HepG2 (cell line): ENCODE measurements around the gene RASA1. TPM values are rescaled to one million over a fixed set of nuclear protein-coding genes. Genes with fewer than 3 reads are reported as not detected.
A peak's percentile ranks its signal among the peaks of the same experiment; 100 is the strongest.

ENCODE experiments used
- ATAC-seq: fragments of 200-7000 bp; cut with Tn5 transposase; 3 replicates; pipeline ENCODE4 v1.9.1; 2020; ENCODE audit warnings: mild to moderate bottlenecking, moderate library complexity
- BruUV-seq: library from RNA; stranded (reverse); fragments of 400-500 nt; replicated peaks from 2 replicates; lab custom pipeline; 2021; lab: Mats Ljungman, UMichigan
- CTCF ChIA-PET: fragments of 300-600 bp; formaldehyde crosslinking; extraction: SDS; loops from one replicate; lab custom pipeline; 2021; ENCODE audit warnings: low total read pairs, inconsistent platforms, low intra/inter-chr PET ratio; lab: Yijun Ruan, JAX
- POLR2A ChIA-PET: fragments of 350-600 bp; sonication (Branson Sonifier 250); formaldehyde crosslinking; loops from one replicate; lab custom pipeline; 2020; ENCODE audit warnings: antibody characterized with exemption, inconsistent platforms; lab: Yijun Ruan, JAX
- DNase-seq: peaks from one replicate; pipeline ENCODE4 v3.0.0-alpha.2; 2015; ENCODE audit warnings: low spot score
- FAIRE-seq: peaks from 3 replicates; lab custom pipeline; 2011; peaks lifted over from hg19 to GRCh38; lab: Jason Lieb, UNC
- H2AFZ ChIP-seq: one replicate; pipeline ENCODE4 v1.6.1; 2011; ENCODE audit warnings: low read length, inconsistent platforms
- H3K27ac ChIP-seq: fragments of 300-600 bp; 3 replicates; pipeline ENCODE4 v1.8.0; 2011; ENCODE audit warnings: mixed run types, mild to moderate bottlenecking, mixed read lengths, low read length, inconsistent platforms; ENCODE audit not compliant: insufficient read depth; ENCODE audit errors: extremely low read length
- H3K27me3 ChIP-seq, 2 experiments: fragments of 200-600 bp in 1 of 2; 2 replicates in 1 of 2; 3 replicates in 1 of 2; pipeline versions ENCODE4 v1.6.0 to v1.8.0; 2011; ENCODE audit warnings: low read length in 2 of 2, mild to moderate bottlenecking in 2 of 2, moderate library complexity in 2 of 2, inconsistent platforms in 1 of 2; ENCODE audit not compliant: insufficient read depth in 2 of 2, control insufficient read depth in 1 of 2
- H3K36me3 ChIP-seq, 2 experiments: fragments of 200-600 bp in 1 of 2; replicated peaks in 1 of 2; 2 replicates in 1 of 2; 3 replicates in 1 of 2; pipeline versions ENCODE4 v1.5.1 to v1.8.0; 2011; ENCODE audit warnings: low read length in 2 of 2, inconsistent platforms in 1 of 2; ENCODE audit not compliant: insufficient read depth in 2 of 2, control insufficient read depth in 1 of 2
- H3K4me1 ChIP-seq: 2 replicates; pipeline ENCODE4 v1.5.1; 2012; ENCODE audit warnings: low read length, inconsistent platforms; ENCODE audit not compliant: insufficient read depth
- H3K4me2 ChIP-seq: 2 replicates; pipeline ENCODE4 v1.6.0; 2011; ENCODE audit warnings: low read depth, low read length, inconsistent platforms
- H3K4me3 ChIP-seq, 3 experiments: fragments of 200-600 bp in 1 of 3; sonication (generic), shearing (Covaris generic) in 1 of 3; replicated peaks in 1 of 3; 2 replicates each; pipeline ENCODE4 v1.5.1; 2011 to 2016; ENCODE audit warnings: low read length in 3 of 3, inconsistent platforms in 2 of 3, low read depth in 2 of 3, mild to moderate bottlenecking in 2 of 3, control low read depth in 1 of 3, mixed read lengths in 1 of 3; ENCODE audit not compliant: insufficient read depth in 1 of 3
- H3K79me2 ChIP-seq: one replicate; pipeline ENCODE4 v1.6.1; 2011; ENCODE audit warnings: low read length, inconsistent platforms; ENCODE audit not compliant: insufficient read depth
- H3K9ac ChIP-seq: 2 replicates; pipeline ENCODE4 v1.6.0; 2011; ENCODE audit warnings: mild to moderate bottlenecking, low read depth, low read length, inconsistent platforms; ENCODE audit not compliant: insufficient read depth
- H3K9me3 ChIP-seq: 2 replicates; pipeline ENCODE4 v1.5.1; 2012; ENCODE audit warnings: mild to moderate bottlenecking, low read length
- H4K20me1 ChIP-seq: 2 replicates; pipeline ENCODE4 v1.6.0; 2011; ENCODE audit warnings: inconsistent platforms, mild to moderate bottlenecking, low read length, moderate library complexity; ENCODE audit not compliant: insufficient read depth
- AHR ChIP-seq: IDR thresholded peaks from 2 replicates; pipeline ENCODE4 v1.6.1; 2018; ENCODE audit warnings: missing genetic modification reagents, missing compliant biosample characterization
- ARHGAP35 ChIP-seq: sonication (generic); formaldehyde crosslinking; IDR thresholded peaks from 2 replicates; pipeline ENCODE4 v1.9.0; 2022; ENCODE audit warnings: mild to moderate bottlenecking, inconsistent platforms, moderate library complexity, missing genetic modification reagents, borderline replicate concordance
- CC2D1A ChIP-seq: sonication (generic); formaldehyde crosslinking; IDR thresholded peaks from 2 replicates; pipeline ENCODE4 v1.8.1; 2023; ENCODE audit warnings: mild to moderate bottlenecking, missing genetic modification reagents
- HNF4G ChIP-seq, 2 experiments: sonication (generic) in 1 of 2; formaldehyde crosslinking in 1 of 2; IDR thresholded peaks; 2 replicates each; pipeline versions ENCODE4 v1.4.0 to v1.6.1; 2011 to 2020; ENCODE audit warnings: borderline replicate concordance in 2 of 2, low read depth in 2 of 2, mild to moderate bottlenecking in 2 of 2, low read length in 1 of 2, missing genetic modification reagents in 1 of 2, moderate library complexity in 1 of 2
- MTF2 ChIP-seq: sonication (generic); formaldehyde crosslinking; IDR thresholded peaks from 2 replicates; pipeline ENCODE4 v1.5.0; 2020; ENCODE audit warnings: missing genetic modification reagents, borderline replicate concordance
- PBX2 ChIP-seq: IDR thresholded peaks from 2 replicates; pipeline ENCODE4 v1.6.1; 2016; ENCODE audit warnings: control low read depth
- RELA ChIP-seq: sonication (generic); formaldehyde crosslinking; IDR thresholded peaks from 2 replicates; pipeline ENCODE4 v1.4.0; 2020; ENCODE audit warnings: missing genetic modification reagents
- SIX1 ChIP-seq: sonication (generic); formaldehyde crosslinking; IDR thresholded peaks from 2 replicates; pipeline ENCODE4 v1.4.0; 2020; ENCODE audit warnings: missing genetic modification reagents, borderline replicate concordance
- TBL1XR1 ChIP-seq: fragments of 150-350 bp; IDR thresholded peaks from 2 replicates; pipeline ENCODE4 v1.6.1; 2014; ENCODE audit warnings: borderline replicate concordance, low read length; ENCODE audit not compliant: partially characterized antibody
- THYN1 ChIP-seq: sonication (generic); formaldehyde crosslinking; IDR thresholded peaks from 2 replicates; pipeline ENCODE4 v1.8.1; 2023; ENCODE audit warnings: low read depth, mild to moderate bottlenecking, moderate library complexity, missing genetic modification reagents, borderline replicate concordance
- ZMYM4 ChIP-seq: sonication (generic); formaldehyde crosslinking; IDR thresholded peaks from 2 replicates; pipeline ENCODE4 v1.8.1; 2023; ENCODE audit warnings: mild to moderate bottlenecking, missing genetic modification reagents
- ZNF18 ChIP-seq: sonication (generic); formaldehyde crosslinking; IDR thresholded peaks from 2 replicates; pipeline ENCODE4 v1.8.0; 2022; ENCODE audit warnings: mild to moderate bottlenecking, missing genetic modification reagents; ENCODE audit not compliant: insufficient replicate concordance
- ZNF225 ChIP-seq: sonication (generic); formaldehyde crosslinking; IDR thresholded peaks from 2 replicates; pipeline ENCODE4 v1.4.0; 2020; ENCODE audit warnings: mild to moderate bottlenecking, missing genetic modification reagents
- ZNF574 ChIP-seq: sonication (generic); formaldehyde crosslinking; IDR thresholded peaks from 2 replicates; pipeline ENCODE4 v1.4.0; 2020; ENCODE audit warnings: missing genetic modification reagents
- WGBS: methylation state at CpG from one replicate; pipeline ENCODE4 v1.1.6; 2017; ENCODE audit warnings: low lambda C conversion rate; 5-methylcytosine and 5-hydroxymethylcytosine counted together
- in situ Hi-C: cut with HindIII; loops from 2 replicates; pipeline ENCODE4 v1.10.0; 2017; ENCODE audit warnings: low pct_unique_long_range_greater_than_20kb; ENCODE audit not compliant: extremely low pct_ligation_motif_present
- intact Hi-C: fragments of 100-400 bp; cut with micrococcal nuclease; formaldehyde crosslinking; loops from one replicate; pipeline ENCODE4 v1.10.0; 2022; ENCODE audit not compliant: unreplicated experiment
- polyA plus RNA-seq, 8 experiments: library from polyadenylated mRNA; depleted of rRNA in 3 of 8; stranded (reverse) in 7 of 8; unstranded in 1 of 8; fragments of >200 nt; fragmentation: Illumina TruSeq in 4 of 8; extraction: Trizol in 4 of 8; gene quantifications; 2 replicates each; pipeline versions ENCODE4 v1.2.1 to v1.2.3, GENCODE V29; 2011 to 2016; ENCODE audit warnings: low read depth in 4 of 8, missing spikeins in 1 of 8, mixed read lengths in 1 of 8; ENCODE audit not compliant: insufficient read depth in 1 of 8
- total RNA-seq, 5 experiments: library from RNA; depleted of rRNA; stranded (reverse); fragments of >200 nt; fragmentation: Illumina TruSeq; extraction: Trizol; gene quantifications; 2 replicates each; pipeline ENCODE4 v1.2.3, GENCODE V29; 2016; ENCODE audit warnings: low read depth in 1 of 5
- TF ChIP-seq, protein P1 (sequence below): sonication (generic); formaldehyde crosslinking; IDR thresholded peaks from 2 replicates; pipeline ENCODE4 v1.5.0; 2020; ENCODE audit warnings: missing genetic modification reagents, mild to moderate bottlenecking, borderline replicate concordance
- TF ChIP-seq, protein P2 (sequence below): sonication (generic); formaldehyde crosslinking; IDR thresholded peaks from 2 replicates; pipeline ENCODE4 v1.5.0; 2020; ENCODE audit warnings: mild to moderate bottlenecking, low read depth, missing genetic modification reagents, borderline replicate concordance

Gene RASA1
- total and polyA plus RNA-seq, 2 of the 13 experiments (the other 11 are each of a cell fraction or from before 2014, with no cell fraction given), result 19.5 to 20.5 TPM

DNA sequence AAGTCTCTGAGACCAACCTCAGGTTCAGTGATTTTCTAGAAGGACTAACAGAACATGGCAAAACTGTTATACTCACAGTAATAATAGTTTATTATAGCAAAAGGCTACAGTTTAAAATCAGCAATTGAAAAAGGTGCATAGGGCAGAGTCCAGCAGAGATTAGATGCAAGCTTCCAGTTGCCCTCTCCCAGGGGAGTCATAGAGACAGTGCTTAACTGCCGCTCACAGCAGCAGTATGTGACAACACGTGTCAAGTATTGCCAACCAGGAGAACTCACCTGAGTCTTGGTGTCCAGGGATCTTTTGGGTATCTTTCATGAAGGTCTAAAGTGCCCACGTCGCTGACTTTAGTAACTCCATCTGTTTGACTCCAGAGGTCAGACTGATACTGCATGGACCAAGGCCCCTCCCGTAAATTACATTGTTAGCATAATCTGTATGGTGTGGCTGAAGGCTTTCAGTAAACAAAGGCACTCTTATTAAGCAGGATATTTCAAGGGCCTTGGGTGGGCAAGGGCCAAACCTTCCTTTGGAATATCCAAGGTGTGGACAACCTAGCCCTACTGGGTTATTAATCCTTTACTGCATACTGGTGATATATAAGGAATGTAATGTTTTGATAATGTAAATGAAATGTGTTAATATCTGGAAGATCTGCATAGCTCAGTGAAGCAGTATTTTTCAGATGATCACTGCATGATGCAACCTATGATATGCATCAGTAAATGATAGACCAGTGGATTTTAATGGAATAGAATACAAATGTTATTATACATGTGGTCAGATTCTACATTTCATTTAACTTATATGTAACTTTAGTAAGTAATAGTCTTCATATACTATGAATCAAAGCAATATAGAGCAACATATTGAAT lies 44.0 kb downstream of the RASA1 start:
- CTCF ChIA-PET, result no interaction called here
- no peaks in the 10 kb centered on the region for H3K9me3 ChIP-seq
- FAIRE-seq (peak; percentile 36), DNase-seq (peak; percentile 5), ATAC-seq (peak; percentile 93)
- H2AFZ ChIP-seq, result no peak overlapping the region
- H3K9ac ChIP-seq, result no peak overlapping the region
- no peak overlapping the region for H3K4me2 ChIP-seq
- 49% methylated on average over 5 of the region's 5 CpGs for WGBS
- in situ Hi-C loops (no loop called here), intact Hi-C loops (no loop called here)
- no peaks in the 10 kb centered on the region for H3K27me3 ChIP-seq
- no peak overlapping the region for H3K4me3 ChIP-seq
- no peaks in the 10 kb centered on the region for H3K36me3 ChIP-seq
- peaks cover 14% of the 10 kb centered on the region for H3K4me1 ChIP-seq
- POLR2A ChIA-PET, result no interaction called here
- peaks cover 10% of the 10 kb centered on the region for H3K79me2 ChIP-seq
- 0 out of 2 replicates have a peak, but pooled peaks cover 4% of the 10 kb centered on the region for H4K20me1 ChIP-seq
- H3K27ac ChIP-seq, result no peak overlapping the region
- BruUV-seq, result no TSS peak
- no peak for TF ChIP-seq ZNF225 (CRISPR knock-in tag)
- TF ChIP-seq, protein P1, sequence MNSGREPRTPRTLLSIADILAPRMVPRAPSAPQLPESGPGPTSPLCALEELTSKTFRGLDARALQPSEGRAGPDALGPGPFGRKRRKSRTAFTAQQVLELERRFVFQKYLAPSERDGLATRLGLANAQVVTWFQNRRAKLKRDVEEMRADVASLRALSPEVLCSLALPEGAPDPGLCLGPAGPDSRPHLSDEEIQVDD (CRISPR knock-in tag), result no peak
- TF ChIP-seq TBL1XR1, result no peak
- no peak for TF ChIP-seq RELA (CRISPR knock-in tag)
- no peak for TF ChIP-seq ARHGAP35
- TF ChIP-seq ZMYM4, result peak; percentile 45; the same call in 1 of the 2 replicates
- TF ChIP-seq, protein P2, sequence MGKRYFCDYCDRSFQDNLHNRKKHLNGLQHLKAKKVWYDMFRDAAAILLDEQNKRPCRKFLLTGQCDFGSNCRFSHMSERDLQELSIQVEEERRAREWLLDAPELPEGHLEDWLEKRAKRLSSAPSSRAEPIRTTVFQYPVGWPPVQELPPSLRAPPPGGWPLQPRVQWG (CRISPR knock-in tag), result no peak
- no peak for TF ChIP-seq SIX1
- TF ChIP-seq AHR, result no peak
- no peak for TF ChIP-seq THYN1
- peak; percentile 32; the same call in 1 of the 2 replicates for TF ChIP-seq HNF4G (IDR thresholded peaks at IDR 0.05; ENCODE audit: borderline replicate concordance, low read depth, low read length)
- no peak for TF ChIP-seq HNF4G (CRISPR knock-in tag; IDR thresholded peaks at IDR 0.05; ENCODE audit: borderline replicate concordance, low read depth)
- no peak for TF ChIP-seq ZNF574 (CRISPR knock-in tag)
- no peak for TF ChIP-seq ZNF18 (CRISPR knock-in tag)
- TF ChIP-seq PBX2, result no peak
- TF ChIP-seq CC2D1A (CRISPR knock-in tag), result no peak
- TF ChIP-seq MTF2 (CRISPR knock-in tag), result no peak
